Activated CD4-positive, alpha-beta T cell treated with anti-CD3 and anti-CD28 coated beads, Interleukin-2, amount 50 U/mL, for 48 hours (primary cell): ENCODE measurements around the gene EML3.
A peak's percentile ranks its signal among the peaks of the same experiment; 100 is the strongest.
"Not testable (repeated sequence)": the region's sequence is repeated elsewhere in the genome, so short reads cannot be mapped to it uniquely, and the experiment has no call there.

Experiments used
- DNase-seq, 2 experiments: peaks; one replicate each; pipeline ENCODE4 v3.0.0-alpha.2; 2020

EML3 gene

DNA sequence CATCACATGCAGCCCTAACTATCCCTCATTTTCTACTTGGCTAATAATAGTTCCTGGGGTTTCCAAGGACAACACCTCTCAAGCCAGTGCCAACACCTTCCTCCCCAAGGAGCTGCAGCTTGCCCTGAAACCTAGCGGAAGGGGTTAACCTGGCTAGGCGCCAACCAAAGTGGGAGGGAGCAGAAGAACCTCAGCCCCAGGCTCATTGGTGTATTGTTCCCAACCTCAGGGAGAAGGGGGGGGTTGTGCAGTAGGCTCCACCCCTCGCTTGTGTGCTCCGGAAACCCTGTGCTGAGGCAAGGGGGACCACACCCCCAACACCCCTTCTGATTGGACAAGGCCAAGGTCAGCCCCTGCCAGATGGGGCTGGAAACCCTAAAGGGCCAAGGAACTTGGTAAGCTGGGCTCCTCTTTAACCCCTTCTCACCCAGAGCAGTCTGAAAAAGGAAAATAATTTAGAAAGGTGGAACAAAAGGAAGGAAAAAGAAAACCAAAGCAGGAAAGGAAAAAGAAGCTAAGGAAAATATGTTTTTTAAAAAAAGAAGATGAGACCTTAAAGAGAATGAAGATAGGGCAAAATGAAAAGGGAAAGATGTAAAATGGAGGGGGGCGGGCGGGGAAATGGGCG is 13.4 kb downstream of the EML3 start:
- peak; percentile 97 to 98 for DNase-seq

DNA sequence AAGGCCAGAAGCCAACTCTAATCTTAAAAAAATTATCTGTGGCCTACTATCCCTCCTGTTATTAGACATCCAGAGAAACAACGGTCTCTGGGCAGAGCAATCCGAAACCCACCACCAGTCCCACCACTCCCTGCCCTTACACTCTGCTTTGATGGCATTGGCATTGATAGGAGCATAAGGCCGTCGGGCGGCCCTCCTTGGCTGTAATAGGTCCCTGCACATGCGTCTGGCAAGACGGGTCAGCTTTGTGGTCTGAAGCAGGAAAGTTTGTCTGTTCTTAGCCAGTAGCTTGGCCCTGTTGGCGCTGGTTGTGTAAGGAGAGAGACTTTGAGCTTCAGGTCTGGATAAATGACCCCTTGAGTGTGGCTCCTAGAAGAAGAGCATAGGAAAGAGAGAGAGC is 17.5 kb downstream of the EML3 start:
- DNase-seq, result no peak

DNA sequence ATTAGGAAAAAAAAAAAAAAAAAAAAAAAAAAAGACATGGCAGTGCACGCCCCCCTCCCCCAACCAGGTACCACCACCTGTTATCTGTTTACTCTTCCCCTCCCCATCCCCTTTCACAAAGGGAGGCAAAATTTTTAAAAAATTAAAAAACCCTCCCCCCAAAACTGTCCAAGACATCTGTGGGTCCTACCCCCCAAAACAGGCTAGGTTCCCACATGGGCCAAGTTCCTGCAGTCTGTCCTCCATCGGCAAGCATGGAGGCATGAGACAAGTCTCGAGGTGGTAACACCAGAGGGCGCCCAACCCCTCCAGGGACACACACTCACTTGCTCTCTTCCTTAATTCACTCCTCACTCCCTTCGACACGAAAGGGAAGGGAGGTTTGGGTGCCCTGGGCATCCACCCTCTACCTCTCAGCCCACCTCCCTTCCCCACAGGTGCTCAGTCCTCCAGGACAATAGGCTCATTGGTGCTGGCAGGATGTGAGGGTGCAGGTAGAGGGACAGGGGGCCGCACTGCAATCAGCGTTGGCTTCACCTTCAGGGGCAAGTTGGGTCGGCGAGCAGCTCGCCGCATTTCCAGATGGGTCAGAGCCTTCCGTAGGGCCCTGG is 19.0 kb downstream of the EML3 start:
- DNase-seq, result peak; percentile 82 to 87

DNA sequence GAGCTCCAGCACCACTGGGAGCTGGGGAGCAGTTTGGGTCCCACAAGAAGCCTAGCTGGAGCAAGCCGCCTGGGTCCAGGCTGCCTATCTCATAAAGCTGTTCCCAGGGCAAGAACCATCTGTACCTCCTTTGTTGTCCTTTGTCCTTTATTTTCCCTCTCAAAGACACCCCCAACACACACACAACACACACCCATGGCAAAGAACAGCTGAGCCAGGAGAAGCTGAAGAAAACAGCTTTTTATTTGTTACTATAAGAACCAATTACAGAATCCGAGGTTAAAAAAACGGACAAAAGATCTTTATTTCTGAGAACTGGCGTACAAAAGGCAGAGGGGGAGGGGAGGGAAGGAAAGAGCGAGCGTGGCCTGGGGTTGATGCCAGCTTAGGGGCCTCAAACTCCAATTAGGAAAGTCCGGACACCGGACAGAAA is 19.6 kb downstream of the EML3 start:
- no peak for DNase-seq

DNA sequence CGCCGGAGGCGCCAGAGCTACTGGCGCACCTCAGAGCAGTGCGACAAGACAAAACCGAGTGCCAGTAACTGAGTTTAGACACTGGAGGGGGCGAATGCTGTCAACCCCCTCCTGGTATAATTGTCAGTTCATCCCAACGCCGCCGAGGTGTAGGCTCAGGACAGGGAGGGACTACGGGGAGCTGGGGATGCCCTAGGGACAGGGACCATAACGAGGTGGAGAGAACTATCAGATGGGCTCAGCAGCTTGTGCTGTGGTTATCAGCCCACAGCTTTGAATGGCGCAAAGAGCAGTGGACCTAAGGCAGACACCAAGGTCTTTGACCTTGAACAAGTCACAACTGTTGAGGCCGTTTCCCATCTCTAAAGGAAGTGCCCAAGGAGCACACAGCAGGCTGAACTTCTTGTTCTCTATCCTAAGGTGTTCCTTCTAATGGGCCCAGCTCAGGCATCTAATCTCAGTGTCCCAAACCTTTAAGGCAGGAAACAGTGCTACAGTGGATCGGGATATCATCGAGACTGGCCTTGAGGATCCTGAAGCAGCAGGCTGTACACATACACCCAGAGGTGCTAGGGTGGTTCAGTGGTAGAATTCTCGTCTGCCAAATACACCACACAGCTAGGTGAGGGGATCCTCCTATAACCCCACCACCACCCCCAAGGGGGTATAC is 20.3 kb downstream of the EML3 start:
- DNase-seq, result no peak

DNA sequence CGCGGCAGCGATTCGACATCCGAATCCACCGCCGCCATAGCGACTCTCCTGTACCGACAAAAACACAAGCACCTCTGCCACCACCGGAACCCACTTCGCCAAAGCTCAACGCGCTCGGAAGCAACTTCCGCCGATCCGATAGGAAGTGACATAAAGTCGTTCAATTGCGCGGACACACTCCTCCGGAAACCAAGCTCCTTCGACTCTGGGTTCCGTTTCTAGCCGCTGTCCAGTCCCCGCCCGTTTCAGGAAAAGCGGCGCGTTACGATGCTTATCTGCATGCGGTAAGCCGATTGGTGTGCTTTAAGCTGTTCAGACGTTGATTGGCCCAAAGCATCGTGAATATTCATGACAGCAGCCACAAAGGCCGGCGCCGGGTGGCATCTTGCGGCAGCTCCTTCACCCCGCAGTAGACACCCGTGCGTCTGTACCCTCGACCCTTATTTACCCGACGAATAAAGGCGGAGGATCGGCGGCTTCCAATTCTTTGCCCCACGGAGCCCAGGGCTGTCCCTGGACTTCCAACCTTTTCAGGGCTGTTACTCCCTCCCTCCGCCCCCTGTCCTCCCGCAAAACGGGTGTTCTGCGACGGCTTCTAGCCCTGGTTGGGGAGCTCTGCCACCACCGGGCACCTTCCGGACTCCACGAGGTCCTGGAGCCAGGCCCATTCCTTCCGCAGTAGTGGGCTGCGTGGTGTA is 21.0 kb downstream of the EML3 start, which contains the start of gene TUT1:
Gene TUT1, minus strand, starts transcription at position 76 of the 698 bp plus-strand sequence. Its CDS starts 38 bp downstream, at position 38.
- peak; percentile 95 to 96 for DNase-seq

DNA sequence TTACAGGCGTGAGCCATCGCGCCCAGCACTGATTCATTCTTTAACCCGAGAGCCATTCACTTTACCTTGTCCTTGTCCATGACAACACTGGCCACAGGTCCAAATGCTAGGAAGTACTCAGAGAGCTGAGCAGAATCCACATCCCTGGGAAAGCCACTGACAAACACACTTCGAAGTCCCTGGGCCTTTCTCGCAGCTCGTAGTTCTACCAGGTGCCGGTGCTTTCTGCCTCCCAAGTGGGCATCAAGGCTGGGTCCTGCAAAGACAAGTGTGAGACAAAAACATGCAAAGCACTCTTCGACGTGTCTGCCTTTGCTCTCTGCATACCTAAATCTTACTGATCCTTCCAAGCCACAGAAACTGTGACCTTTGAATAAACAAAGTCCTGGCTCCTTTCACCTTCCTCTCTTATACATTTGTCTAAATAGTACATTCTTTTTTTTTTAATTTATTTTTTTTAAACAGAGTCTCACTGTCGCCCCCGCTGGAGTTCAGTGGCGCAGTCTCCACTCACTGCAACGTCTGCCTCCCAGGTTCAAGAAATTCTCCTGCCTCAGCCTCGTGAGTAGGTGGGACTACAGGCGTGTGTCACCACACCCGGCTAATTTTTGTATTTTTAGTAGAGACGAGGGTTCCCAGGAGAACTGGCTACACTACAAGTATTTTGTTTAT is 23.5 kb downstream of the EML3 start:
- peak in 1 of 2 experiments; percentile 39 for DNase-seq

DNA sequence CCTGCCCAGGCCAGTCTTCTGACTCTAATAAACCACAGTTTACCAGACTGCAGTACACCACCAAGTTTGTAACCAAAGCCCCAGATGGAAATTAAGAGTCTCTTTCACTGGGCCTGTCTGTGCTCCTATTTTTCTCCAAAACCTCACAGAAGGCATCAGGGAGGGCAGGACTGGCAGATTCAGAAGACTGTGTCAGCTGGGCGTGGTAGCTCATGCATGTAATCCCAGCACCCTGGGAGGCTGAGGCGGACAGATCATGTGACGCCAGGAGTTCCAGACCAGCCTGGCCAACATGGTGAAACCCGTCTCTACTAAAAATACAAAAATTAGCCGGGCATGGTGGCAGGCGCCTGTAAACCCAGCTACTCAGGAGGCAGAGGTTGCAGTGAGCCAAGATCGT is 27.2 kb downstream of the EML3 start:
- DNase-seq, result not testable (repeated sequence)

DNA sequence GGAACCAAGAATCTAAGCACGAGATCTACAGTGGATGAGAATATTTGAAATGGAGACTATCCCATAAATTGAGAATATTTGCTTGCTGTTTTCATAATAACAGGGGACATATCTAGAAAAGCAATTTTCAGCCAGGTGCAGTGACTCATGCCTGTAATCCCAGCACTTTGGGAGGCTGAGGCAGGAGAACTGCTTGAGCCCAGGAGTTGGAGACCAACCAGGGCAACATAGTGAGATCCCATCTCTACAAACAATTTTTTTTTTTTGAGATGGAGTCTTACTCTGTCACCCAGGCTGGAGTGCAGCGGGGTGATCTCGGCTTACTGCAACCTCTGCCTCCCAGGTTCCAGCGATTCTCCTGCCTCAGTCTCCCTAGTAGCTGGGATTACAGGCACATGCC is 30.8 kb downstream of the EML3 start:
- DNase-seq, result not testable (repeated sequence)

DNA sequence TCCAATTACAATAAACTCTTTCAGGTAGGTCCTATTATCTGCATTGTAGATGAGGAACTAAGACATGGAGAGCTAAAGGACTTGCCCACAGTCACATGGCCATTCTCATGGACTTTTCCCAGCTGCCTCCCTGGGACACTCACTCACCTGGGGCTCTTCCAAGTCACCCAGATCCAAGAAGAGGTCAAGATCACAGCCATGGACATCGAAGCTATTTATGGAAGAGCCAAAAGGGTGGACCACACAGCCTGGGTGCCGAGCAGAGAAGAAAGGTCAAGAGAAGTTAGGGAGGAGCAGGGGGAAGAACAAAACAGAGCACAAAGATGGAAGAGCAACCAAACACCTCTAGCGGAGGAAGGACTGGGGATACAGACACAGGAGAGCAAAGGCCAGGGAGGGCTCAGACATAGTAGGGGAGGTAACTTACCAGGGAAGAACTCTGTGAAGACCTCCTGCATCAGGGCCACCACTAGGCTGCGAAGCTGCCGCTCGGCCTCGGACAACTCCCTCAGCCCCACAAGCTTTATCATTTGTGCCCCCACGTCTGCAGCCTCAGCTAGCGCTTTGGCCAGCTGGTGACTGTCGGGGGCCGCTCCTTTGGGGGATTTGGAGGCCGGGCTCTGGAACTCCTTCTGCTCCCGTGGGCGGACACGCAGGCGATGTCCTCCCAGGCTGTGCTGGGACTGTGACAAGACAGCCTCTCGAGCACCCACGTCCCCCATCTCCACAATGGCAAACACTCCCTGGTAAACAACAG is 31.4 kb downstream of the EML3 start:
- DNase-seq, result no peak

DNA sequence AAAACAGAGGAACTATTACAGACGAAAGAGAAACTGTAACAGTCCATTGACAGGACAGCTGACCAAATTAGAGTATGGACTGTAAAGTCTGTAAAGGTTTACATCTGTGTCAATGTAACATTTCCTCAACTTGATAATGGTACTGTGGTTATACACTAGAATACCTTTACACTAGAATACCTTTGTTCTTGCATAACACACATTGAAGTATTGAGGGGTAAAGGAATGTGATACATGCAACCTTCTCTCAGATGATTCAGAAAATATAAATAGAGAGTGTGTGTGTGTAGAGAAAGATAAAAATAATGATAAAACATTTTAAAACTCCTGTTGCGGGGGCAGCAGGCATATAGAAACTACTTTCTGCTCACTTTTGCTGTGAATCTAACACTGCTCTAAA is 33.3 kb downstream of the EML3 start:
- no peak for DNase-seq

DNA sequence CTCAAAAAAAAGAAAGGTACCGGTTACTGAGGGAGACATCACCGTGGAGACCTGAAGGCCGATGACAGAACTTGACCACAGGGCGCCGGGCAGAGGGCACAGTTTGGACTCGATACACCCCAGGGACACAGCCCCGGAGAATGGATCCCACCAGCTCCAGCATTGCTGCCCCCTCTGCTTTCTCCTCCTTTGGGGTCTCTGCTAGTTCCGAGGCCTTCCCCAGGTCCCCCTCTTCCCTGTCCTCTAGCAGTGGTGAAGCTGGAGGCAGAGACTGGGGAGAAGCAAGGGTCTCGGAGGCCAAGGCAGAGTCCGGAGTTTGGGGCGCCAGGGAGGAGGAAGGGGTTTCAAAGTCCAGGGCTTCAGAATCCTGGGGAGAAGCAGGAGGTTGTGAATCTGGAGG is 34.0 kb downstream of the EML3 start:
- DNase-seq, result no peak

DNA sequence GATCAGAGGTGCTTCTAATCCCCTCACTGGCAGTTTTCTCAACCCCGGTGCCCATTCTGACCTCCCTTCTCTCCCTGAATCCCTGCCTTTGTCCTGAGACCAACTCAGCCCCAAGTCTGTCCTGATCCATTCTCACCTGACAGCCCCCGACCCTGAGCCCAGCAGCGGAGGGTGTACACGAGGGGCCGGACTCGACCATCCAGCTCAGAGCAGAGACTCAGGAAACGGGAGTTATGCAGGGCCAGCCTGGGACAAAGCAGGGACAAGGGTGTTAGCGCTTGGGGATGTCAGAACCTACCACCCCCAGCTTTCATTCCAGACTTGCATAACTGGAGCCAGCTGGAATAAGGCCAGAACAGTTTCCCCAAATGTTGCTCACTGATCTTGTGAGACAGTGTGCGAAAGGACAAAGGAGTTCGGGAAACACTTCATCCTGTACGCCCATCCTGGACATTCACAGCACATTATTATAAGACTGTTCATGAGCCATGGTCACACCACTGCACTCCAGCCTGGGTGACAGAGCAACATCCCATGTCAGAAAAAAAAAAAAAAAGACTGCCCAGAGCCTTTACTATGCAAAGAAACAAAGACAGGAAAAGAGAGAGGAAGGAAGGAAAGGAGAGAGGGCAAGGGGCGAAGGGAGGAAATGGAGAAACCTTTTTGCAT is 35.4 kb downstream of the EML3 start:
- DNase-seq, result no peak

DNA sequence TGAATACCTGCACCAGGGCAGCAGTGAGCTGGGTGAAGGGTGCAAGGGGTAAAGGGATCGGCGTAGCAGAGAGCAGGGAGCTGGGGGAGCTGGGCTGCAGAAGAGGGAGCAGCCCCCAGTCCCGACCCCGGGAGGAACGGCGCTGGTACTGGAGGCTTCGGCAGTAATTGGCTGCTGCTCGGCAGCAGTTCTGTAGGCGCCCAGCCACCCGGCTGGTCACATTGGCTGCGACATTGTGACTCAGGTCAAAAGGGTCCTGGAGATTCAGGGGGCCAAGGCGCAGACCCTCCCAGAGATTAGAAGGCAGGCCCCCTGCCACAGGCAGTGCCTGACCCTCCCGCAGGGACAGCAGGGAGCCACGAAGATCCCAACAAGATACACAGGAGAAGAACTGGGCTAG is 36.7 kb downstream of the EML3 start:
- no peak for DNase-seq

DNA sequence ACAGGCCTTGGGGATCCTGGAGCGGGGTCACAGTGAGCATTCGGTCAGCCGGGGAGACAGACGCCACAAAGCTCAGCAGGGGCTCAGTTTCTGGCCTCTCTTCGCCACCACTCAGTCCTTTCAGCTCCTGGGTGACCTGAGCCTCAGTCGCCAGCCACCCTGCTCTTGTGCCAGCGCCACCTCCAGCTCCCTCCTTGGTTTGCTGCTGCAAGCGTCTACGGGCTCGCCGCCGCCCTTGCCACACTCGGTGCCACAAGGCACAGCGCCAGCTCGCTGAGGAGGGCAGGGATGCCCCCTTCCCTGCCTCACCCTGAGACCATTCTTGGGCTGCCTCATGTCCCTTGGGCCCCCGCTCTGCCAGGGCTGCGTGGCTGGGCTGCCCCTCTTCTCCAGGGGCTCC is 37.4 kb downstream of the EML3 start:
- no peak for DNase-seq

DNA sequence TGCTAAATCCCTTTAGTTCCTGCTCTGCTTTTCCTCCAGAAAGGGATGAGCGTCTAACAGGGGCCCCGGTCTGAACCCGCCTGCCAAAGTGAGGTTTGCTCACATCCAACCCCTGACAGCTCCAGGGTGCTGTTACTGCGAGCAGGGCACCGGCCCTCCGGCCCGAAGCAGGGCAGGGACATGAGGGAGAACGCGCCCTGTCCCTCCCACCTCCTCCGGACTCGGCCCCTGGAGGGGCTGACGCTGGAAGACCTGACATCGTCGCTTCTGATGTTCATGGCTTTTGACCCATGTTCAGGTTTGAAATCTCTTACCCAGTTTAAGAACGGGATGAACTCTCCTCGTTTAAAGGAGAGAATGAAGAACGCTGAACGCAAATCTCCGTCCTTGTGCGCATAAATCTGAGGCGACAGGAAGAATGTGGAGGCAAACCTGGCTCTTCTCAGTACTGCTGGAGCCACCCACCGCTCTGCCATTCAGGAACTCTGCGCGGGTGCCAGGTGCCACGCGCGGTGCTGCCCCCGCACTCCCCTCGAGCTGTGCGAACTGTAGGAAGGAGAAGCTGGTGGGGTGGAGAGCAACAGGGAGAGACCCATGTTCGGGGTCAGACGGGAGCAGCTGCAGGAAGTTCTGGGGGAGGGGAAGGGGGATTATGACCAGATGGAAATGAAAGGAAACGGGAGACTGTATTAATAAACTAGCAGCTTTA is 38.1 kb downstream of the EML3 start:
- no peak for DNase-seq

DNA sequence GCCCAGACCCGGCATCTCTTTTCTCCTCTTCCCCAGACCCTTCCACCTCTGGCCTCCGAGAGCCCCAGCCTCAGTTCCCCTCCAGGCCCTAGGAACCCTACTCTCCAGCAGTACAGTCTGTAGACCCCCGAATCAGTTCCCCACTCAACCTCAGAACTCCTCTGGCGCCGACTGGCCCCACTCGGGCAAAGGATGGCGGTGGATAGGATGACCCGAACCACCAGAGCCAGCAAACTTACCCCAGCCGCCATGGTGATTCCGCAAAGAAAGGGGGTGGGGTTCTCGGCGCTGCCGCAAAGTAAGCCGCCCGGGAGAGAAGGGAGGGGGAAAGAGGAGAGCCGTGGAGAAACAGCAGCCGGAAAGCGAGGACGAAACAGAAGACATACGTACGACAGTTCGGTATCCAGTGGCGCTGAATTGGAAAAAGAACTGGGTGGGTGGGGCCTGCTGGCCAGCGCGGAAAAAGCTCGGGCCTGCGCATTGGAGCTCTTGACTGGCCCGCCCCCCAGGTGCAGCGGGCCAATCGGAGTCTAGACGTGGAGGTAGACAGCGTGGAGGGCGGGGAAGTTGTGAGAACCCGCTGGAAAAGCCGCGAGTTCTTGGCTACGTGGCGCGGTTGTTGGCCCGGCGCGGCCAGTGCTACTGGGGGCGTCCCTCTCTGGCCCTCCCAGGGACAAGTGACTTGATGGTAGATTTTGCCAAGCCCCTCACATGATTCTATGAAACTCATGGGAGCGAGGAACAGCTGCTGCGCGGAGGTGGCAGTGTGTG is 38.8 kb downstream of the EML3 start, which contains the start of gene EEF1G:
Gene EEF1G, minus strand, starts transcription at position 300 of the 771 bp plus-strand sequence. Its CDS starts 49 bp downstream, at position 251.
- DNase-seq, result peak; percentile 96 to 98

DNA sequence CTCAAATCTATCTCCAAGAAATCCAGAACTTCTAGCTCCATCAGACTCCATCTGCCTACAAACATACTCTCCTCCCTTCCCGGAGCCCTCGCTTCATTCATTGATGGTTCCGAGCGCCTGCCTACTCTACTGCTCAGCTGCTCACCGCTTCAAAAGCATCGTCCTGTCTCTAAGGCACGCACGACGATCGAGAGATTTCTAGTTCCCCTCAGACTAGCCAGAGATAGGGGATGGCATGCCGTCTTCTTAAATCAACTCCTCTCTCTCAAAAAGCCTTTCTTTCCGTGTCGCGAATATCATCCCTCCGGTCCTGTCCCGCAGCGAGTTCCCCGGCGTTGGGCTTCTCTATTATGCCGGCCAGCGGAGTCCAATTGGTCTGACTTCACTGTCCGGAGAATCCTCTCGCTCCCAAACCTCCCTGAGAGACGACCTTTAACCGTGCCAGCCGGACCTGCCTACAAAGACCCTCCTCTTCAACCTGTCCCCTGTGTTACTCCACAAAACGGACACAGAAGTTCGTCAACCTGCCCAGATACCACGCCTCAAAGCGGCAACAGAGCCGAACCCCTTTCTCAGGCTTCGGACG is 39.5 kb downstream of the EML3 start:
- DNase-seq, result peak in 1 of 2 experiments; percentile 28

DNA sequence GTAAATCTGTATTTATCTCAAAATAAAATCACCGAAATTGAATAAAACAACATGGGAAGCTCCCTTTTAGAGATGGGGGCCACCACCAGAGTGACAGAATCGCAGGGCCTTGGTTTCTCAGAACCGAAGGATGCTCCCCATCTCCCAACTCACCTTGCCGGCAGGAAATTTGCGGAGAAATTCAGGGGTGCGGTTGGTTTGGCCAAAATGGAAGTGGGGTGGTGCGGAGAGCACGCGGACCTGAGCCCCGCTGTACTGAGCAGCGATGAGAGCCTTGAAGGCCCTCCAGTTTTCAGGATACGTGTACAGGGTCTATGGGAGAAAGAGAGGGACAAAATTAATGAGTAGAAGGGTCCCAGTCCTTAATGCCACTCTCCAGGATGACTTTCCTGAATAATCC is 40.1 kb downstream of the EML3 start:
- no peak for DNase-seq

DNA sequence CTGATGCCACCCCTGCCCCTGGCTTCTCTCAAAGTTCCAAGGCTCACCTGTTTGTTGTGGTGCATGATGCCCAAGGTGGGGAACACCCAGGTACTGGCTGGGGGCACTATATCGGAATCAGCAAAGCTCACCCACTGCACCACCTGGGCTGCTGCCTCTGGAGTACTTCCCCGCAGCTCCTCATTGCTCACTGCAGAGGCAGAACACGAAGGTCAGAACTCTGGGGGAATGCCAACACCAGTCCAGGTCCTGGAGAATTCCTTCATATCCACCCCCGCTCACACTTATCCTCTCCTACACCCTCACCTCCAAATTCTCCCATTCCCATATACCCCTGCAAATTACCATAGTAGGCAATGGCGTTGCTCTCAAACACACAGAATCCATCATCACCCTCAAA is 41.1 kb downstream of the EML3 start:
- not testable (repeated sequence) for DNase-seq
